IMR-90 (cell line): Measurements from ENCODE around the gene NOL8. TPM values are rescaled to one million over a fixed set of nuclear protein-coding genes. Genes with fewer than 3 reads are reported as not detected.

Experiments
- CEBPB ChIP-seq: IDR thresholded peaks from 2 replicates; pipeline ENCODE4 v1.6.1; 2012; ENCODE audit warnings: low read depth, low read length, improper control_type of control experiment
- SMC3 ChIP-seq: fragments of 150-350 bp; IDR thresholded peaks from 2 replicates; pipeline ENCODE4 v1.6.1; 2016; ENCODE audit warnings: low read depth, mild to moderate bottlenecking, antibody characterized with exemption, low read length, moderate library complexity
- polyA plus RNA-seq, 3 experiments: library from polyadenylated mRNA; depleted of rRNA; stranded (reverse); fragments of >200 nt; gene quantifications; 2 replicates each; pipeline ENCODE4 v1.2.3, GENCODE V29; 2012; ENCODE audit warnings: low replicate concordance in 1 of 3
- total RNA-seq: library from RNA; depleted of rRNA; stranded (reverse); fragments of >200 nt; gene quantifications from 2 replicates; pipeline ENCODE4 v1.2.3, GENCODE V29; 2012
- TF ChIP-seq, protein P1 (sequence below): fragments of 150-350 bp; IDR thresholded peaks from 2 replicates; pipeline ENCODE4 v1.6.1; 2016; ENCODE audit warnings: low read depth, mild to moderate bottlenecking, low read length, moderate library complexity, borderline replicate concordance

NOL8 gene
- total and polyA plus RNA-seq, 2 of the 4 experiments (the other 2 are of a cell fraction) = 10.1 to 18.3 TPM

DNA sequence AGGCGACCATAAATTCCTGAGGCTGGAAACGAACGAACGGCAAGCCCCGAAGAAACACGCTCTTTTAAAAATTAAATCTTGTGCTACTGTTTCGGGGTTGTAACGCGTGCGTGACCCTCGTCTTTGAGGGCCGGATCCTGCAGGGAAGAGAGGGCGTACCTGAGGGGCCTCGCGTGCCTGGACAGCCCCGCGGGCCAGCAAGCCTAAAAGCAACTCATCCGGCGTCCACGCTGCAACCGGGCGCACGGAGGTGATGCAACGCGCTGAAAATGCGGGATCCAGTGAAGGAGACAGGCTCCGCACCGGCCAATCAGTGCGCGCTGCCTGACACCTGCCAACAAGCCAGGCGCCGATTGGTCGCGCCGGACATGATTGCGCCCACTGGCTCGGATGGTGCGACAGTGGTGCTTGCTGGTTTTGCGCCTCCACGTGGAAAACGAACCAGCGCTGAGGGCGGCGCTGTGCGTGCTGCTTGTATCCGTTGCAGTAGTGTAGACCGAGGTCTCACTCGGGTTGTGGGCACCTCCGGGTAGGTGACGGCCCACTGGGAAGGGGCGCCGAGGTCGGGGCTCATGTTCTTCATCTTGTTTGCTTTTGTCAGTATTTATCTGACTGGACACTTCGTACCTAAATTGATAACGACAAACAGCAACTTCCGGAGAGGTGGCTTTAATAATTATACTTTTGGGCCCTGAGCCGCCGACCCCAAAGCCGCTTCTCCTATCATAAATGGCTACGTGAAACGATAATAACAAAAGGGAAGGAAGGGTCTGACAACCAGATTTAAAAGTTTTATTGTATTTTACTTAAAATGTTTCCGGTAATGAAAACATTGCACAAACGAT lies 31.5 kb downstream of the NOL8 start, which contains the start of gene IARS1 (continued):
- TF ChIP-seq, protein P1, sequence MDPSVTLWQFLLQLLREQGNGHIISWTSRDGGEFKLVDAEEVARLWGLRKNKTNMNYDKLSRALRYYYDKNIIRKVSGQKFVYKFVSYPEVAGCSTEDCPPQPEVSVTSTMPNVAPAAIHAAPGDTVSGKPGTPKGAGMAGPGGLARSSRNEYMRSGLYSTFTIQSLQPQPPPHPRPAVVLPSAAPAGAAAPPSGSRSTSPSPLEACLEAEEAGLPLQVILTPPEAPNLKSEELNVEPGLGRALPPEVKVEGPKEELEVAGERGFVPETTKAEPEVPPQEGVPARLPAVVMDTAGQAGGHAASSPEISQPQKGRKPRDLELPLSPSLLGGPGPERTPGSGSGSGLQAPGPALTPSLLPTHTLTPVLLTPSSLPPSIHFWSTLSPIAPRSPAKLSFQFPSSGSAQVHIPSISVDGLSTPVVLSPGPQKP = no peak
- peak; percentile 15; the same call in 1 of the 2 replicates for TF ChIP-seq SMC3
- peak; percentile 100 for TF ChIP-seq CEBPB
